OCI-LY1 (cell line): Measurements from ENCODE around the gene SH3PXD2A.

Experiments used
- H2AFZ ChIP-seq: fragments of 200-600 bp; sonication (generic), shearing (Covaris generic); 2 replicates; pipeline ENCODE4 v1.6.0; 2014; ENCODE audit warnings: antibody characterized with exemption, mild to moderate bottlenecking, low read length
- H3F3A ChIP-seq: fragments of 200-600 bp; sonication (generic), shearing (Covaris generic); 2 replicates; pipeline ENCODE4 v1.6.0; 2014; ENCODE audit warnings: mild to moderate bottlenecking, antibody characterized with exemption, low read length, moderate library complexity; ENCODE audit not compliant: insufficient read depth
- H3K27ac ChIP-seq: fragments of 200-600 bp; sonication (generic); 2 replicates; pipeline ENCODE4 v1.5.1; 2014; ENCODE audit warnings: low read length, mixed run types, mild to moderate bottlenecking, low read depth; ENCODE audit not compliant: poor library complexity, severe bottlenecking
- H3K27me3 ChIP-seq: fragments of 200-600 bp; sonication (generic); 2 replicates; pipeline ENCODE4 v1.6.0; 2014; ENCODE audit warnings: antibody characterized with exemption, mild to moderate bottlenecking, low read length, moderate library complexity; ENCODE audit not compliant: insufficient read depth
- H3K36me3 ChIP-seq: fragments of 200-600 bp; sonication (generic); 2 replicates; pipeline ENCODE4 v1.6.1; 2014; ENCODE audit warnings: mild to moderate bottlenecking, antibody characterized with exemption, low read length, moderate library complexity, mixed read lengths; ENCODE audit not compliant: insufficient read depth
- H3K4me1 ChIP-seq: fragments of 200-600 bp; sonication (generic); 2 replicates; pipeline ENCODE4 v1.5.1; 2014; ENCODE audit warnings: mild to moderate bottlenecking, low read length, moderate library complexity; ENCODE audit not compliant: insufficient read depth, severe bottlenecking
- H3K4me2 ChIP-seq: fragments of 200-600 bp; sonication (generic), shearing (Covaris generic); 2 replicates; pipeline ENCODE4 v1.6.1; 2014; ENCODE audit warnings: low read length
- H3K4me3 ChIP-seq: fragments of 200-600 bp; sonication (generic); 2 replicates; pipeline ENCODE4 v1.5.1; 2014; ENCODE audit warnings: low read length, low read depth, mild to moderate bottlenecking, mixed read lengths; ENCODE audit not compliant: poor library complexity, severe bottlenecking
- H3K79me2 ChIP-seq: fragments of 200-600 bp; shearing (Covaris generic); 2 replicates; pipeline ENCODE4 v1.6.1; 2016; ENCODE audit warnings: mixed run types, low read length, mixed read lengths; ENCODE audit not compliant: insufficient read depth
- H3K9ac ChIP-seq: fragments of 200-600 bp; sonication (generic), shearing (Covaris generic); 2 replicates; pipeline ENCODE4 v1.6.1; 2014; ENCODE audit warnings: mild to moderate bottlenecking, low read length, mixed read lengths
- H3K9me2 ChIP-seq: fragments of 200-600 bp; sonication (generic), shearing (Covaris generic); 2 replicates; pipeline ENCODE4 v1.6.1; 2014; ENCODE audit warnings: low read depth, mild to moderate bottlenecking, low read length, mixed read lengths
- H3K9me3 ChIP-seq: fragments of 200-600 bp; shearing (Covaris generic); 2 replicates; pipeline ENCODE4 v1.6.1; 2014; ENCODE audit warnings: low read length, mixed read lengths
- H4K20me1 ChIP-seq: fragments of 200-600 bp; sonication (generic), shearing (Covaris generic); 2 replicates; pipeline ENCODE4 v1.6.0; 2016; ENCODE audit warnings: mild to moderate bottlenecking, low read length; ENCODE audit not compliant: insufficient read depth
- EZH2 ChIP-seq: fragments of 200-600 bp; sonication (generic), shearing (Covaris generic); IDR thresholded peaks from 2 replicates; pipeline ENCODE4 v1.8.0; 2017; ENCODE audit warnings: borderline replicate concordance, mixed run types, mild to moderate bottlenecking, antibody characterized with exemption, low read length, moderate library complexity, mixed read lengths
- TF ChIP-seq, protein P1 (sequence below): fragments of 200-600 bp; sonication (generic), shearing (Covaris generic); IDR thresholded peaks from 2 replicates; pipeline ENCODE4 v1.5.1; 2017; ENCODE audit warnings: mild to moderate bottlenecking, antibody characterized with exemption, low read length, moderate library complexity, mixed read lengths

The SH3PXD2A gene

DNA sequence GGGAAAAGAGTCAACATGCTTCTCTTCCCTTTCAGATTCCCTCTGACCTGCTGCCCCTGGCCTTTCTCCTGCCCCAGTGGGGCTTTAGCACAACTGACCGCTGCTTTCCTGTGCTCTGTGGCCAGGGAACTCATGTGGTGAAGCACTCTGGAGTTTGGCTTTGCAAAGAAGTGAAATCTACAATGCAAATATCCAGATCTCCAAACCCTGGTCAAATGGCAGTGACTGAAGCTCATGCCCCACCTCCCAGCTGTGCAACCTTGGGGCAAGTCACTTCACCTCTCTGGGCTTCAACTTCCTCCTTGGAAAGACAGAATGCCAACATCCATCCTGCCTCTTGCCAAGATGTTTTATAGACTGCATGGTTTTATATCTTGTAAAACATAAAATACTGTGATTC, 204.0 kb downstream of the SH3PXD2A start:
- Histone ChIP-seq H3K4me3 (no peak overlapping the region), H4K20me1 (no peaks in the 10 kb centered on the region), H3K27ac (no peak overlapping the region), H3K27me3 (0 out of 2 replicates have a peak, but pooled peaks cover 5% of the 10 kb centered on the region), H3K36me3 (no peaks in the 10 kb centered on the region), H2AFZ (no peak overlapping the region), H3K4me2 (no peak overlapping the region), H3K9me3 (no peaks in the 10 kb centered on the region), H3K4me1 (no peaks in the 10 kb centered on the region), H3K79me2 (no peaks in the 10 kb centered on the region), H3K9me2 (no peaks in the 10 kb centered on the region), H3K9ac (no peak overlapping the region), H3F3A (no peaks in the 10 kb centered on the region)
- TF ChIP-seq EZH2, result no peak
- TF ChIP-seq, protein P1, sequence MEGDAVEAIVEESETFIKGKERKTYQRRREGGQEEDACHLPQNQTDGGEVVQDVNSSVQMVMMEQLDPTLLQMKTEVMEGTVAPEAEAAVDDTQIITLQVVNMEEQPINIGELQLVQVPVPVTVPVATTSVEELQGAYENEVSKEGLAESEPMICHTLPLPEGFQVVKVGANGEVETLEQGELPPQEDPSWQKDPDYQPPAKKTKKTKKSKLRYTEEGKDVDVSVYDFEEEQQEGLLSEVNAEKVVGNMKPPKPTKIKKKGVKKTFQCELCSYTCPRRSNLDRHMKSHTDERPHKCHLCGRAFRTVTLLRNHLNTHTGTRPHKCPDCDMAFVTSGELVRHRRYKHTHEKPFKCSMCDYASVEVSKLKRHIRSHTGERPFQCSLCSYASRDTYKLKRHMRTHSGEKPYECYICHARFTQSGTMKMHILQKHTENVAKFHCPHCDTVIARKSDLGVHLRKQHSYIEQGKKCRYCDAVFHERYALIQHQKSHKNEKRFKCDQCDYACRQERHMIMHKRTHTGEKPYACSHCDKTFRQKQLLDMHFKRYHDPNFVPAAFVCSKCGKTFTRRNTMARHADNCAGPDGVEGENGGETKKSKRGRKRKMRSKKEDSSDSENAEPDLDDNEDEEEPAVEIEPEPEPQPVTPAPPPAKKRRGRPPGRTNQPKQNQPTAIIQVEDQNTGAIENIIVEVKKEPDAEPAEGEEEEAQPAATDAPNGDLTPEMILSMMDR, result no peak

DNA sequence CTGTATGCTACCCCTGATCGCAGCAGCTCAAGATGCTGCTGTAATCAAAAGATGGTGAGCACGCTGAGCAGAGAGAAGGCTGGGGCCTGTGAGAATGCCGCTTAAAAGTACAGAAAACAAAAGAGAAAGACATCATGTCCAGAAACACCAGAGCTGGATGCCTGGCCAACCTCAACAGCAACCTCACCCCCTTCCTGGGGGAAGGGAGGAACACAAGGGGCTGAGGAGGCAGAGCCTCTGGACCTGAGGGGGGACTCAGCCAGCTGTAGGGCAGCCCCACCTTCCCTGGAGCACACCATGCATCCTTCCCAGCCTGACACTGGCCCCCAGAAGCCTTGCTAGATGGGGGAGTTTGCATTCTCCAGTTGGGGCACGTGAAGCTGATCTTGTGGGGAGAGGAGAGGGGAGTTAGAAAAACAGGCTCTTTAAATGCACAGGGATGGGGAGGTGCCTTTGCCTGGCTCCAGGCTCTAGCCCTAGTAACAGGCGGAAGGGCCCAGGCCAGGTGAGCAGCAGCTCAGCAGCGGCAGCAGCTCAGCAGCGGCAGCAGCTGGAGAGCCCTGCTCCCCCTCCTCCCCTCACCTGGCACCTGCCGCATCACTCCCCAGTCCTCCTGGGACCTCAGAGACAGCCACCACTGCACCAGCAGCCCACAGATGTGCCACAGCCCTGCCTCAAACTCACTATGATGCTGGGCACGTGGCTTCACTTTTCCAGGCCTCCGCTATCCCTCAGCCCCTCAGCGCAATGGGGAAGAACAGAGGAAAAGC, 205.5 kb downstream of the SH3PXD2A start:
- no peaks in the 10 kb centered on the region for H3K9me2 ChIP-seq
- H4K20me1 ChIP-seq, result no peaks in the 10 kb centered on the region
- no peak overlapping the region for H3K4me3 ChIP-seq
- H3F3A ChIP-seq, result no peaks in the 10 kb centered on the region
- no peak for TF ChIP-seq EZH2
- H3K9ac ChIP-seq, result no peak overlapping the region
- H3K27ac ChIP-seq, result no peak overlapping the region
- H3K36me3 ChIP-seq, result no peaks in the 10 kb centered on the region
- 0 out of 2 replicates have a peak, but pooled peaks cover 7% of the 10 kb centered on the region for H3K27me3 ChIP-seq
- no peaks in the 10 kb centered on the region for H3K9me3 ChIP-seq
- H3K4me1 ChIP-seq, result no peaks in the 10 kb centered on the region
- no peak overlapping the region for H2AFZ ChIP-seq
- H3K4me2 ChIP-seq, result no peak overlapping the region
- H3K79me2 ChIP-seq, result no peaks in the 10 kb centered on the region

DNA sequence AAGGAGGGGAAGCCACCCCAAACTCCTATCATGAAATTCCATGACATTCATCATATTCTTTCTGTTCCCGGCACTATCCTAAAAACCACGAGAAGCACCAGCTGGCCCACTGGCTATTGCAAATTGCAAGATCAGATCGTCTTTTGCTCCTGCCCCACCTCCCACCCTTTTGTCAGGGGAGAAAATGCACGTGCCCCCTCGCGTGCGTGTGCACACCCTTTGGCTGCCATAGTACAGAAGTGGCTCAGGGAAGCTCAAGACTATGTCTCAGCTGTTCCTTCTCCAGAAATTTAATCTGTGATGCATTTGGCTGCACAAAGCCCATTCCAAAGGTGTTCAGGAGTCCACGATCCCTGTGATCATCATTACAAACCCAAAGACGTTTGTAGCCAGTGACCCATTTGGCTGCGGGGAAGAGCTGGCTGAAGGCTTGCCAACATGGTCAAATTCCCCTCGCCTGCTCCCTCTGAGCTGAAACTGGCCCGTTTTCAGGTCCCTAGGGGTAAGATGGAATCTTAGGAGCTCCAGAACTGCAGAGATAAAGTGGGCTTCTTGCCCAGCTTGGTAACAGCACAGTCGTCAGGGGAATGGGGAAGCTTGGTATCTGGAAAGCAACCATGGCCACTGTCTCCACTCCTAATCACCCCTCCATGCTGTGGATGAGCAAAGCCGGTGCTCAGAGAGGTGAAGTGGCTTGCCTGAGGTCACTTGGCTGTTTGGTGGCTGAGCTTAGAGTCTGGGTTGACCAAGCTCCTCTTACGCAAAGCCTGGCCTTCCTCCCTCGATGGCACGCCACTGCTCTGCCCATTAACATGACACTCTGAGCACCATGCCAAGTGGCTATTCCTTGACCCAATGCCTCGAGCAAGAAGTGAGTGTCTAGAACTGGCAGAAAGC, 206.5 kb downstream of the SH3PXD2A start:
- no peaks in the 10 kb centered on the region for H3K36me3 ChIP-seq
- no peaks in the 10 kb centered on the region for H3K9me3 ChIP-seq
- H3K4me3 ChIP-seq, result no peak overlapping the region
- H2AFZ ChIP-seq, result no peak overlapping the region
- no peak overlapping the region for H3K9ac ChIP-seq
- TF ChIP-seq EZH2, result no peak
- TF ChIP-seq, protein P1, result no peak
- H3K4me2 ChIP-seq, result no peak overlapping the region
- H4K20me1 ChIP-seq, result no peaks in the 10 kb centered on the region
- no peaks in the 10 kb centered on the region for H3F3A ChIP-seq
- H3K4me1 ChIP-seq, result no peaks in the 10 kb centered on the region
- H3K9me2 ChIP-seq, result no peaks in the 10 kb centered on the region
- no peaks in the 10 kb centered on the region for H3K79me2 ChIP-seq
- no peak overlapping the region for H3K27ac ChIP-seq
- H3K27me3 ChIP-seq, result 0 out of 2 replicates have a peak, but pooled peaks cover 10% of the 10 kb centered on the region
